Lung (tissue), 12 donors: ENCODE data around the gene XPNPEP2. TPM values are rescaled to one million over a fixed set of nuclear protein-coding genes. Genes with fewer than 3 reads are reported as not detected.

Source experiments
- ATAC-seq: fragments of 200-7000 bp; cut with Tn5 transposase; one replicate; pipeline ENCODE4 v1.9.1; 2020; ENCODE audit warnings: moderate number of reproducible peaks; ENCODE audit not compliant: insufficient read depth, low FRiP score
- DNase-seq, 3 donors: peaks; one replicate each; pipeline ENCODE4 v3.0.0-alpha.2; 2013 to 2017
- H3K27ac ChIP-seq, 2 donors: one replicate each; pipeline ENCODE4 v1.5.1; 2013; ENCODE audit warnings: mild to moderate bottlenecking in 2 of 2, moderate library complexity in 2 of 2, control low read depth in 1 of 2, inconsistent platforms in 1 of 2, low read depth in 1 of 2, low read length in 1 of 2
- H3K27me3 ChIP-seq, 3 donors: one replicate each; pipeline ENCODE4 v1.5.1; 2013; ENCODE audit warnings: low read length in 2 of 3; ENCODE audit not compliant: control insufficient read depth in 3 of 3, insufficient read depth in 3 of 3
- H3K36me3 ChIP-seq, 4 donors: one replicate each; pipeline ENCODE4 v1.5.1; 2013; ENCODE audit warnings: low read length in 4 of 4, mild to moderate bottlenecking in 1 of 4, moderate library complexity in 1 of 4; ENCODE audit not compliant: control insufficient read depth in 4 of 4, insufficient read depth in 4 of 4
- H3K4me1 ChIP-seq, 5 donors: one replicate each; pipeline ENCODE4 v1.5.1; 2013; ENCODE audit warnings: low read length in 5 of 5, mild to moderate bottlenecking in 2 of 5, moderate library complexity in 1 of 5; ENCODE audit not compliant: control insufficient read depth in 5 of 5, insufficient read depth in 5 of 5
- H3K4me3 ChIP-seq: one replicate; pipeline ENCODE4 v1.5.1; 2013; ENCODE audit warnings: mild to moderate bottlenecking, control low read depth, moderate library complexity
- H3K9ac ChIP-seq, 2 donors: one replicate each; pipeline ENCODE4 v1.5.1; 2013; ENCODE audit warnings: low read length in 2 of 2, control low read depth in 1 of 2; ENCODE audit not compliant: insufficient read depth in 1 of 2
- H3K9me3 ChIP-seq, 4 donors: one replicate each; pipeline ENCODE4 v1.5.1; 2013; ENCODE audit warnings: low read length in 3 of 4, mild to moderate bottlenecking in 1 of 4, moderate library complexity in 1 of 4; ENCODE audit not compliant: control insufficient read depth in 4 of 4, insufficient read depth in 3 of 4
- CTCF ChIP-seq: IDR thresholded peaks from 2 replicates; pipeline ENCODE4 v1.5.1; 2012; ENCODE audit warnings: mild to moderate bottlenecking; ENCODE audit errors: control extremely low read depth, extremely low read depth
- whole genome bisulfite sequencing, 2 donors: extraction: QIAGEN DNeasy Blood & Tissue Kit; methylation state at CpG; one replicate each; pipeline ENCODE4 v1.1.7; 2013; 5-methylcytosine and 5-hydroxymethylcytosine counted together
- polyA plus RNA-seq, 2 donors: library from polyadenylated mRNA; stranded (reverse); fragments of 200-250 nt; gene quantifications; one replicate each; pipeline ENCODE4 v1.2.1, GENCODE V29; 2013
- total RNA-seq, 2 donors: library from RNA; depleted of rRNA in 1 of 2; stranded (reverse); fragments of >200 nt in 1 of 2; gene quantifications; one replicate each; pipeline ENCODE4 v1.2.1, GENCODE V29; 2014 to 2021
- donor health status: control.
- donor health status: control.
- donor health status: Bipolar disorder and iron deficiency.
- donor health status: healthy.
- donor health status: DM: yes; HTN: yes; CAD: no.

The XPNPEP2 gene
- total and polyA plus RNA-seq, 4 donors, result 0.61 to 2.1 (median 1.3) TPM

- Histone ChIP-seq H3K9ac (no peak overlapping the region), H3K9me3 (peaks cover 0 to 2% (median 0%) of the 10 kb centered on the region in 4 donors), H3K36me3 (no peaks in the 10 kb centered on the region), H3K4me1 (peaks cover 0 to 4% (median 0%) of the 10 kb centered on the region in 5 donors), H3K27ac (no peak overlapping the region), H3K4me3 (no peak overlapping the region), H3K27me3 (no peaks in the 10 kb centered on the region)
- no peak for TF ChIP-seq CTCF
- ATAC-seq (no peak), DNase-seq (no peak)
- 69 to 78% methylated on average over 3 of the region's 3 CpGs for WGBS, 2 donors
Measured at GRCh38 chrX:129693354-129693753, 45.4 kb upstream of the XPNPEP2 start.

DNA sequence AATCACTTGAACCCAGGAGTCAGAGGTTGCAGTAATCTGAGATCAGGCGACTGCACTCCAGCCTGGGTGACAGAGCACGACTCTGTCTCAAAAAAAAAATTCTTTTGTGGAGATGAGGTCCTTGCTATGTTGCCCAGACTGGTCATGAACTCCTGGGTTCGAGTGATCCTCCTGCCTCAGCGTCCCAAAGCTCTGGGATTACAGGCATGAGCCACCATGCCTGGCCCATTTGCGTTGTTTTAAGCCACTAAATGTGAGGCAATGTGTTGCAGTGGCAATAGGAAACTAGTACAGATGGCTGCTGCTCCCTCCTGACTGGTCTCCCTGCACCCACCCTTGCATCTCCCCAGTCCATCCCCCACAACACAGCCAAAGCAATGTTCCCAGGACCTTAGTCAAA is 44.0 kb upstream of the XPNPEP2 start:
- DNase-seq (no peak), ATAC-seq (no peak)
- no peaks in the 10 kb centered on the region for H3K27me3 ChIP-seq
- H3K9ac ChIP-seq, result no peak overlapping the region
- no peak for TF ChIP-seq CTCF
- WGBS, 2 donors, result 78 to 97% methylated on average over 5 of the region's 5 CpGs
- H3K4me1 ChIP-seq, result peaks cover 0 to 4% (median 0%) of the 10 kb centered on the region in 5 donors
- H3K4me3 ChIP-seq, result no peak overlapping the region
- H3K36me3 ChIP-seq, result no peaks in the 10 kb centered on the region
- no peak overlapping the region for H3K27ac ChIP-seq
- H3K9me3 ChIP-seq, result peaks cover 0 to 2% (median 0%) of the 10 kb centered on the region in 4 donors

GRCh38 chrX:129695535-129695934 is 43.2 kb upstream of the XPNPEP2 start:
- no peak for DNase-seq
- no peak overlapping the region for H3K27ac ChIP-seq
- H3K9ac ChIP-seq, result no peak overlapping the region
- no peaks in the 10 kb centered on the region for H3K36me3 ChIP-seq
- 75 to 83% methylated on average over 6 of the region's 6 CpGs for WGBS, 2 donors
- no peak overlapping the region for H3K4me3 ChIP-seq
- peaks cover 0 to 2% (median 0%) of the 10 kb centered on the region in 4 donors for H3K9me3 ChIP-seq
- peaks cover 0 to under 1% (median 0%) of the 10 kb centered on the region in 5 donors for H3K4me1 ChIP-seq
- no peaks in the 10 kb centered on the region for H3K27me3 ChIP-seq
- TF ChIP-seq CTCF, result no peak
- ATAC-seq, result no peak

DNA sequence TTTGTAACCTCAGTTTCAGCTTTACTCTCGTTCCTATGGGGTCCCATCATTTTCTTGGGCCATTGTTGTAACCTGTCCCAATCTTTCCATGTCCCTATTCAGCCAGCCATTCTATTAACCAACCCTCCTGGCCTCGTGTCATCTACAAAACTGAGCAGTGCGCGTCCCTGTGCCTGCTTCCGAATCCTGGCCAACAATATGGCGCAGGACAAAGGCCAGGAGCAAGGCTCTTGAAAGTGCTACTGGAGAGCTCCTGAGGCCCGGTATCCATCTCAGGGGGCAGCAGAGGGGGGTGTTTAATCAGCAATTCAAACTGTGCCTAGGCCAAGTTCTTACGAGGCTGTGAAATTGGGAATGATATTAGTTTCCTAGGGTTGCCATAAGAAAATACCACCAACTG is 42.8 kb upstream of the XPNPEP2 start:
- DNase-seq, result no peak
- Histone ChIP-seq H3K4me1 (no peaks in the 10 kb centered on the region), H3K27ac (no peak overlapping the region), H3K9ac (no peak overlapping the region), H3K9me3 (peaks cover 0 to 2% (median 0%) of the 10 kb centered on the region in 4 donors), H3K36me3 (no peaks in the 10 kb centered on the region), H3K4me3 (no peak overlapping the region), H3K27me3 (no peaks in the 10 kb centered on the region)
- TF ChIP-seq CTCF, result no peak
- ATAC-seq, result no peak
- WGBS, 2 donors, result 81 to 94% methylated on average over 8 of the region's 8 CpGs
